EL (cell line): ENCODE measurements around the gene CCT4.
"Not testable (repeated sequence)": the region's sequence is repeated elsewhere in the genome, so short reads cannot be mapped to it uniquely, and the experiment has no call there.

Experiments used
- DNase-seq: peaks from one replicate; pipeline ENCODE4 v3.0.0-alpha.2; 2016

The CCT4 gene

GRCh38 chr2:61877571-61878245, 10.7 kb downstream of the CCT4 start:
- no peak for DNase-seq

DNA sequence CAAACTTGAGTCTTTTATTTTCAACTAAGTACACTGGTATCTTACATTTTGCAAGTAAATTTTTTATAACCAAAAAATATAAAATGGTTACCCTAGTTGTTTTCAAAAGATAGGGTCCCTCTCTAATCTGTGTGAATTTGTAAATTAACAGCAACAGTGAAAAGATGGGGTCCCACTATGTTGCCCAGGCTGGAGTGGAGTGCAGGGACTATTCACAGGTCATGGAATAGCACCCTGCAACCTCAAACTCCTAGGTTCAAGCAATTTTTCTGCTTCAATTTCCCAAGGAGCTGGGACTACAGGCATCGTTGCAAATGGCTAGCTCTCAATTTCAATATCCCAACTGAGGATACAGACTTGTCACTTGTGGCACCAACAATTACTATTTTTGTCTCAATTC, 12.1 kb downstream of the CCT4 start:
- no peak for DNase-seq

- not testable (repeated sequence) for DNase-seq
Observed at GRCh38 chr2:61866482-61867089, 21.9 kb downstream of the CCT4 start.

DNA sequence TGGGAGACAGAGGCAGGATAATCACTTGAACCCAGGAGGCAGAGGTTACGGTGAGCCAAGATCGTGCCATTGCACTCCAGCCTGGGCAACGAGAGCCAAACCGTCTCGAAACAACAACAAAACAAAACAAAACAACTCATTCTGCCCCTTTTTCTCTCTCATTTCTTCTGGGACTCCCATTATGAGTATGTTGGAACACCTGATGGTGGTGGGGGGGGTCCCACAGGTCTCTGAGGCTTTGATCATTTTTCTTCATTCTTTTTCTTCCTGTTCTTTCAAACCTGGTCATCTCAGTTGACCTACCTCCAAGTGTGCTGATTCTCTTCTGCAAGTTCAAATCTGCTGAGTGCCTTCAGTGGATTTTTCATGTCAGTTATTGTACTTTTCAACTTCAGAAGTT, 26.4 kb downstream of the CCT4 start:
- DNase-seq: no peak

- DNase-seq: no peak
Observed at GRCh38 chr2:61857224-61857623, 31.2 kb downstream of the CCT4 start.

DNA sequence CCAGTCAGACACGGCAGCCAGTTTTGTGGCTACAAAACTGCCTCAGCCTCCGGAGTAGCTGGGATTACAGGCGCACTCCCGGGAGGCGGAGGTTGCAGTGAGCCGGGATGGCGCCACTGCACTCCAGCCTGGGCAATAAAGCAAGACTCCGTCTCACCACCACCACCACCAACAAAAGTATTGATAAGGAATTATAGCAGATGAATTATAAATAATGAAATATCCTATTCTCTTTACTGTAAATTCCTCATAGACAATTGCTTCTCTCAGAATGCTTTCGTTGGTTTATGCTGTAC, 33.2 kb downstream of the CCT4 start:
- peak; percentile 39 for DNase-seq

GRCh38 chr2:61854564-61855317, 33.7 kb downstream of the CCT4 start:
- DNase-seq: peak; percentile 97

DNA sequence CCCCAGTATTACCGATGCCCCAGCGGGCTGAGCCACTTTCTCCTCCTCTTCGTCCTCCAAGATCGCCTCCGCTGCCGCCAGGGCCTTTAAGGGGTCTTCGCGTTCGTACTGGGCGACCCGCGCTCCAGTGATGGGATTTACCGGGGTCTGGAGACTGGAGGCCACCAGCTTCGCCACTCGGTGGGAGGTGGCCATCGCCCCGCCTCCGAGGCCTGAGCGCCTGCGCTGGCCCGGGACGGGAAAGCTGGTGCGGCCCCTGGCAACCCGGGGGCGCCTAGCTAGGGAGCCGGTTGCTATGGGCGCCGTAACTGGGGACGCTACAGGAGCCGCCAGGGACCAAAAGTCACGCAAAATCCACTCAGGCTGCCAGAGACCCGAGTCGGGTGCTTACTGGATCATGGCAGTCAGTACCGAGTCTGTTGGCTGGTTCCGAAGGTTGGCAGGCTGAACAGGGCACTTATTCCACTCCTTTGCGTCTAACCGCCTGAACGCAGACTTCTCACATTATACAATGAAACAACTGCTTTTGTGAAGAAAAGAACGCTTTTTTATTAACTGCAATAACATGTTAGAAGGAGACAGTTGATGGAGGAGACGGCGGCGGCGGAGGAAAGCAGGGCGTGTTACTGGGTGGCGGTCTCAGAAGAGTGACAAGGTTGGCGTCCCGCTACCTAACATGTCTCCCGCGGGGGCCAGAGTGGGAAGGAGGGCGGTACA, 34.5 kb downstream of the CCT4 start, which contains the start of gene FAM161A:
Gene FAM161A (minus strand): TSS at position 214 of the 717 bp plus-strand sequence. CDS start 19 bp downstream, at position 195.
- peak; percentile 82 for DNase-seq

- peak; percentile 7 for DNase-seq
Observed at GRCh38 chr2:61853086-61853846, 35.2 kb downstream of the CCT4 start.

- DNase-seq: not testable (repeated sequence)
Observed at GRCh38 chr2:61851270-61851669, 37.2 kb downstream of the CCT4 start.

DNA sequence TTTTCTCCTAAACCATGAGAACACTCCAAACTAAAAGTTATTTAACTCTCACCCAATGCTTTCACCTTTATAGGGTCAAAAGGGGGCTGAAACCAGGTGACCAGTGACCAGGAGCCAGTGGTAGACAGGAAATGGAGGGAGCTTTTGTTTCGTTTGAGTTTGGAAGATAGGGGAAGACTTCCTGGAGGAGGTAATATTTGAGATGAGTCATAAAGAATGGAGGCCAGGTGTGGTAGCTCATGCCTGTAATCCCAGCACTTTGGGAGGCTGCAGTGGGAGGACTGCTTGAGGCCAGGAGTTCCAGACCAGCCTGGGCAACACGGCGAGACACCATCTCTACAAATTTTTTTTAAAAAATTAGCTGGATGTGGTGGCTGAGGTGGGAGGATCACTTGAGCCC, 43.1 kb downstream of the CCT4 start:
- no peak for DNase-seq

DNA sequence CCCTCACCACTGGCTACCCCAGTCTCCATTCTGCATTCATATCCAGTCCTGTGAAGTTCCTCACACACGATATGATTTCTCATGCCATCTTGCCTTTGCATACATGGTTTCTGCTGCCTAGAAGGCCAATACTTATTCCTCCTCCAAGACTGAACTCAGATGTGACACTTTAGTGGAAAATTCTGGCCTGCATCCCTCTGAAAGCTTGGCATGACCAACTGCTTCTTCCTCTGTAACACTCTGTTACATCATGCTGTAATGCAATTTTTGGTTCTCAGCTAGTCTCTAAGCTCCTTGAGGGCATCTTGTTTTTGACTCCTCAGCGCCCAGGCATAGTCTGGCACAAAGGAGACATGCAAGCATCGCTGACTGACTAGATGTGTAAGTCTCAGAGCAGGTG, 47.2 kb downstream of the CCT4 start:
- no peak for DNase-seq

DNA sequence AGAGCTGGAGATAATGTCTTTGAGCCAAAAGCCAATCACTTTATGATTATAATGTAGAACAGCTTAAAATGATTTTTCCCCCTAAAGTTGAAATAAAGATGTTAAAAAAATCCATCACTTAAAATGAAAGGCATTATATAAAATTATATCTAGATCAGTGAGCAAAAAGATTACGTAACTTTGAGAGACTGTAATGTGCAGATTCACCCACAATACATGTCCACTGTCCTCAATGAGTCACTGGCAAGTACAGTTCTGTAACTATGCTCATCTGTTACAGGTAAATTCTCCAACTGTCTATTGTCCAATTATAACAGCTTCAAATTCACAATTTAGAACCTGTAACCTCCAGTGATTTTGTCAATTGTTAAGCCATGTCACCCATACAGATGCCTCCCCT, 53.6 kb downstream of the CCT4 start:
- no peak for DNase-seq

- no peak for DNase-seq
Observed at GRCh38 chr2:61833971-61834370, 54.5 kb downstream of the CCT4 start.

- no peak for DNase-seq
Observed at GRCh38 chr2:61832183-61832841, 56.1 kb downstream of the CCT4 start.

- DNase-seq: no peak
Observed at GRCh38 chr2:61822255-61822654, 66.2 kb downstream of the CCT4 start.
